Muscle of leg (tissue), 11 donors: ENCODE results near the gene ITLN1. TPM values are rescaled to one million over a fixed set of nuclear protein-coding genes. Genes with fewer than 3 reads are reported as not detected.

Experiments used
- DNase-seq: peaks from one replicate; pipeline ENCODE4 v3.0.0; 2013
- H3K27ac ChIP-seq: one replicate; pipeline ENCODE4 v1.5.1; 2013; ENCODE audit warnings: mild to moderate bottlenecking, low read length, control low read depth
- H3K27me3 ChIP-seq: one replicate; pipeline ENCODE4 v1.6.1; 2013; ENCODE audit warnings: low read length; ENCODE audit not compliant: control insufficient read depth, insufficient read depth
- H3K36me3 ChIP-seq: one replicate; pipeline ENCODE4 v1.6.1; 2013; ENCODE audit warnings: low read length; ENCODE audit not compliant: control insufficient read depth, insufficient read depth
- H3K4me1 ChIP-seq: one replicate; pipeline ENCODE4 v1.6.1; 2013; ENCODE audit warnings: low read length; ENCODE audit not compliant: control insufficient read depth, insufficient read depth
- H3K4me3 ChIP-seq: one replicate; pipeline ENCODE4 v1.5.1; 2013; ENCODE audit warnings: low read length, control low read depth
- H3K9me3 ChIP-seq: replicated peaks from 2 replicates; pipeline ENCODE4 v1.6.1; 2013; ENCODE audit warnings: low read depth, low read length; ENCODE audit not compliant: control insufficient read depth
- WGBS: methylation state at CpG from one replicate; pipeline ENCODE4 v1.1.5; 2013; ENCODE audit warnings: missing lambda C conversion rate; ENCODE audit not compliant: insufficient coverage; 5-methylcytosine and 5-hydroxymethylcytosine counted together
- polyA plus RNA-seq, 8 donors: library from polyadenylated mRNA; unstranded; fragments of 120-200 nt; gene quantifications; one replicate each; pipeline versions ENCODE4 v1.2.1 to v1.2.3, GENCODE V29; 2013; ENCODE audit warnings: inconsistent platforms in 1 of 8, low replicate concordance in 1 of 8; ENCODE audit not compliant: insufficient read length in 8 of 8, insufficient read depth in 1 of 8
- total RNA-seq: library from RNA; stranded (reverse); fragments of 120-200 nt; gene quantifications from one replicate; pipeline ENCODE4 v1.2.4, GENCODE V29; 2013

Gene ITLN1
- total and polyA plus RNA-seq, 9 donors, result 0.13 to 8.6 (median 0.30) TPM; not detected in 2

- DNase-seq, result no peak
- Histone ChIP-seq H3K4me3 (no peak overlapping the region), H3K4me1 (no peaks in the 10 kb centered on the region), H3K27me3 (no peaks in the 10 kb centered on the region), H3K36me3 (no peaks in the 10 kb centered on the region), H3K27ac (no peak overlapping the region), H3K9me3 (no peaks in the 10 kb centered on the region)
- WGBS, result 80% methylated on average over 1 of the region's 2 CpGs
Measured at GRCh38 chr1:160827418-160827817, 57.6 kb downstream of the ITLN1 start.

GRCh38 chr1:160826546-160826945 is 58.4 kb downstream of the ITLN1 start:
- no peak overlapping the region for H3K27ac ChIP-seq
- no peak overlapping the region for H3K4me3 ChIP-seq
- no peaks in the 10 kb centered on the region for H3K27me3 ChIP-seq
- no peaks in the 10 kb centered on the region for H3K4me1 ChIP-seq
- no peaks in the 10 kb centered on the region for H3K36me3 ChIP-seq
- no peaks in the 10 kb centered on the region for H3K9me3 ChIP-seq
- DNase-seq, result no peak
- 100% methylated on average over 1 of the region's 1 CpG for WGBS

Other genes starting within 250 kb of the ITLN1 start
- gene SLAMF1, start 238.1 kb downstream of the ITLN1 start, total RNA-seq, result 0.04 TPM
- gene SLAMF1, start 238.1 kb downstream of the ITLN1 start, polyA plus RNA-seq, result under 1 TPM in 2 of 8 donors, not detected in 6; 0.05 to 0.07 TPM
- 1.2 TPM for gene CD48, start 173.4 kb downstream of the ITLN1 start, total RNA-seq
- 1 to 10 TPM; 1.1 to 2.0 (median 1.3) TPM for gene CD48, start 173.4 kb downstream of the ITLN1 start, polyA plus RNA-seq
- gene SLAMF7, start 145.9 kb downstream of the ITLN1 start, total RNA-seq, result 0.13 TPM
- gene SLAMF7, start 145.9 kb downstream of the ITLN1 start, polyA plus RNA-seq, result under 1 TPM; 0.09 to 0.49 (median 0.30) TPM
- 0.13 TPM for gene LY9, start 89.0 kb downstream of the ITLN1 start, total RNA-seq
- gene LY9, start 89.0 kb downstream of the ITLN1 start, polyA plus RNA-seq, result under 1 TPM in 7 of 8 donors, not detected in 1; 0.08 to 0.42 (median 0.16) TPM
- 0.13 TPM for gene CD244, start 22.3 kb downstream of the ITLN1 start, total RNA-seq
- 1 to 10 TPM in 1 of 8 donors, under 1 TPM in 7; 0.16 to 1.3 (median 0.30) TPM for gene CD244, start 22.3 kb downstream of the ITLN1 start, polyA plus RNA-seq
- not detected for gene ITLN2, start 69.6 kb upstream of the ITLN1 start, total RNA-seq
- under 1 TPM in 1 of 8 donors, not detected in 7; 0.56 TPM for gene ITLN2, start 69.6 kb upstream of the ITLN1 start, polyA plus RNA-seq
- gene F11R, start 136.0 kb upstream of the ITLN1 start, total RNA-seq, result 11.7 TPM
- gene F11R, start 136.0 kb upstream of the ITLN1 start, polyA plus RNA-seq, result 10 to 100 TPM in 7 of 8 donors, 1 to 10 TPM in 1; 8.9 to 28.0 (median 12.7) TPM
- gene TSTD1, start 153.8 kb upstream of the ITLN1 start, total RNA-seq, result 28.8 TPM
- 10 to 100 TPM; 22.4 to 36.7 (median 25.4) TPM for gene TSTD1, start 153.8 kb upstream of the ITLN1 start, polyA plus RNA-seq
- 46.9 TPM for gene USF1, start 160.8 kb upstream of the ITLN1 start, total RNA-seq
- 10 to 100 TPM; 34.9 to 42.5 (median 37.9) TPM for gene USF1, start 160.8 kb upstream of the ITLN1 start, polyA plus RNA-seq
- gene ARHGAP30, start 184.7 kb upstream of the ITLN1 start, total RNA-seq, result 1.3 TPM
- gene ARHGAP30, start 184.7 kb upstream of the ITLN1 start, polyA plus RNA-seq, result 1 to 10 TPM; 2.7 to 3.4 (median 2.9) TPM
- 0.04 TPM for gene NECTIN4, start 204.4 kb upstream of the ITLN1 start, total RNA-seq
- 1 to 10 TPM in 1 of 8 donors, under 1 TPM in 6, not detected in 1; 0.05 to 6.1 (median 0.10) TPM for gene NECTIN4, start 204.4 kb upstream of the ITLN1 start, polyA plus RNA-seq
- gene KLHDC9, start 213.2 kb upstream of the ITLN1 start, total RNA-seq, result 1.0 TPM
- gene KLHDC9, start 213.2 kb upstream of the ITLN1 start, polyA plus RNA-seq, result 1 to 10 TPM in 2 of 8 donors, under 1 TPM in 6; 0.23 to 1.5 (median 0.64) TPM
- 29.5 TPM for gene PFDN2, start 232.9 kb upstream of the ITLN1 start, total RNA-seq
- 10 to 100 TPM; 70.9 to 93.0 (median 74.8) TPM for gene PFDN2, start 232.9 kb upstream of the ITLN1 start, polyA plus RNA-seq
- gene NIT1, start 232.9 kb upstream of the ITLN1 start, total RNA-seq, result 29.1 TPM
- gene NIT1, start 232.9 kb upstream of the ITLN1 start, polyA plus RNA-seq, result 10 to 100 TPM; 26.7 to 34.3 (median 30.2) TPM
- 16.8 TPM for gene DEDD, start 247.5 kb upstream of the ITLN1 start, total RNA-seq
- gene DEDD, start 247.5 kb upstream of the ITLN1 start, polyA plus RNA-seq, result 10 to 100 TPM; 36.1 to 48.1 (median 40.7) TPM